HG03039 (cell line): ENCODE data around the gene ILF3.

Experiments used
- ATAC-seq: cut with Tn5 transposase; IDR thresholded peaks from one replicate; pipeline ENCODE4 v1.9.1; 2021; ENCODE audit warnings: mild to moderate bottlenecking, moderate library complexity; ENCODE audit not compliant: unreplicated experiment

ILF3 gene

GRCh38 chr19:10694706-10695307, 40.7 kb downstream of the ILF3 start:
- ATAC-seq: no peak

- ATAC-seq: peak; percentile 53
Observed at GRCh38 chr19:10695401-10696398, 41.6 kb downstream of the ILF3 start.

- ATAC-seq: no peak
Observed at GRCh38 chr19:10699650-10700335, 45.6 kb downstream of the ILF3 start.

- peak; percentile 28 for ATAC-seq
Observed at GRCh38 chr19:10701955-10702525, 47.9 kb downstream of the ILF3 start.

- ATAC-seq: no peak
Observed at GRCh38 chr19:10706990-10707389, 52.8 kb downstream of the ILF3 start.

GRCh38 chr19:10707440-10707839, 53.3 kb downstream of the ILF3 start:
- ATAC-seq: no peak

GRCh38 chr19:10708291-10708690, 54.1 kb downstream of the ILF3 start:
- ATAC-seq: no peak

GRCh38 chr19:10712045-10712444, 57.9 kb downstream of the ILF3 start:
- ATAC-seq: no peak

- ATAC-seq: no peak
Observed at GRCh38 chr19:10712754-10713153, 58.6 kb downstream of the ILF3 start.

GRCh38 chr19:10713317-10713716, 59.2 kb downstream of the ILF3 start:
- no peak for ATAC-seq

- no peak for ATAC-seq
Observed at GRCh38 chr19:10717054-10717355, 62.9 kb downstream of the ILF3 start.

GRCh38 chr19:10717356-10718204, 63.4 kb downstream of the ILF3 start, which contains the start of gene DNM2:
TSS of gene DNM2 (plus strand) at chr19:10718079. CDS start at chr19:10718243, 164 bp downstream.
- peak; percentile 80 for ATAC-seq

- ATAC-seq: peak; percentile 1
Observed at GRCh38 chr19:10718205-10719196, 64.4 kb downstream of the ILF3 start.

GRCh38 chr19:10719466-10719961, 65.4 kb downstream of the ILF3 start:
- ATAC-seq: no peak

- ATAC-seq: no peak
Observed at GRCh38 chr19:10720607-10721125, 66.5 kb downstream of the ILF3 start.

- no peak for ATAC-seq
Observed at GRCh38 chr19:10723591-10723990, 69.4 kb downstream of the ILF3 start.

- ATAC-seq: no peak
Observed at GRCh38 chr19:10724573-10725071, 70.5 kb downstream of the ILF3 start.

GRCh38 chr19:10725415-10725814, 71.3 kb downstream of the ILF3 start:
- no peak for ATAC-seq
